Retinal pigment epithelial cell (primary cell): Measurements from ENCODE around the gene ZNF318.
"Not testable (repeated sequence)": the region's sequence is repeated elsewhere in the genome, so short reads cannot be mapped to it uniquely, and the experiment has no call there.

Experiments used
- DNase-seq: peaks from one replicate; pipeline ENCODE4 v3.0.0-alpha.2; 2010; ENCODE audit warnings: low read depth
- H3K4me3 ChIP-seq: 2 replicates; pipeline ENCODE4 v1.5.1; 2011; ENCODE audit warnings: mild to moderate bottlenecking, low read length, control low read depth, moderate library complexity
- TF ChIP-seq, protein P1 (sequence below): conservative IDR thresholded peaks from 2 replicates; pipeline ENCODE4 v1.5.1; 2011; ENCODE audit warnings: low read depth, low read length, control low read depth, inconsistent platforms

The ZNF318 gene

DNA sequence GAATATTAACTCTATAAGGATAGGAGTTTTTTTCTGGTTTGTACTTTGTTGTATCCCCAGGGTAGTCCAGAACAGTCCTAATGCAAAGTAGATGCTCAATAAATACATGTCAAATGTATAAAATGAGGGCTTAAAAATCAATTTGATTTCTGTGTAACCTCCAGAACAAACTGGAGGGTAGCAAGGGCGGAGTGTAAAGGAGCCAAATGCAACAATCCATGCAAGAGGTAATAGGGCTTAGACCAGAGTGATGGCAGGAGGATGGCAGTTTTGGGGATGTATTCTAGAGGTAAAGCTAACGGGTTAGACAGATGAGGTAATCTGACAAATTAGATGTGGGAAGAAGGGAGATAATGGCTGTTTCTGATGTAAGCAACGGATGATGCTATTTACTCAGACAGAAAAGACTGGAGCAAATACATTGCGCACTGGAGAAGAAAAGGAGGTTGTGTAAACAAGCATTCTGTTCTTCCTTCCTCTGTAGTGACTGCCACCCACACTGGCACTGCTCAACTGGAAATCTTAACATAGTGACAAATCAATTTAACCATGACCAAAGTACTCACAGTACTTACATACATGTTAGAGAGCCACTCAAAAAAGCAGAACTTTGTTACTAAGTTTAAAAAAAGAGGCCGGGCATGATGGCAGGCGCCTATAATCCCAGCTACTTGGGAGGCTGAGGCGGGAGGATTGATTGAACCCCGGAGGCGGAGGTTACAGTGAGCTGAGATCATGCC, 2.0 kb downstream of the ZNF318 start:
- no peak for DNase-seq
- H3K4me3 ChIP-seq, result no peak overlapping the region

DNA sequence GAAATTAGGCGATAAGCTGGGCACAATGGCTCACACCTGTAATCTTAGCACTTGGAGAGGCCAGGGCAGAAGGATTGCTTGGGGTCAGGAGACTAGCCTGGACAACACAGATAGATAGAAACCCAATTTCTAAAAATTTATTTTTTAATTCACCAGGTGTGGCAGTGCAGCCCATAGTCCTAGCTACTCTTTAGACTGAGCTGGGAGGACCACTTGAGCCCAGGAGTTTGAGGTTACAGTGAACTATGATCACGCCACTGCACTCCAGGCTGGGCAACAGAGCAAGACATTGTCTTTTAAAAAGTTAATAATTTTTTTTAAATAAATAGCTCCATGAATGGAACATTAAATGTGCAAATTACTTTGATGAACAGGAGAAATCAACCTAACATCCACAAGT, 8.2 kb downstream of the ZNF318 start:
- TF ChIP-seq, protein P1, sequence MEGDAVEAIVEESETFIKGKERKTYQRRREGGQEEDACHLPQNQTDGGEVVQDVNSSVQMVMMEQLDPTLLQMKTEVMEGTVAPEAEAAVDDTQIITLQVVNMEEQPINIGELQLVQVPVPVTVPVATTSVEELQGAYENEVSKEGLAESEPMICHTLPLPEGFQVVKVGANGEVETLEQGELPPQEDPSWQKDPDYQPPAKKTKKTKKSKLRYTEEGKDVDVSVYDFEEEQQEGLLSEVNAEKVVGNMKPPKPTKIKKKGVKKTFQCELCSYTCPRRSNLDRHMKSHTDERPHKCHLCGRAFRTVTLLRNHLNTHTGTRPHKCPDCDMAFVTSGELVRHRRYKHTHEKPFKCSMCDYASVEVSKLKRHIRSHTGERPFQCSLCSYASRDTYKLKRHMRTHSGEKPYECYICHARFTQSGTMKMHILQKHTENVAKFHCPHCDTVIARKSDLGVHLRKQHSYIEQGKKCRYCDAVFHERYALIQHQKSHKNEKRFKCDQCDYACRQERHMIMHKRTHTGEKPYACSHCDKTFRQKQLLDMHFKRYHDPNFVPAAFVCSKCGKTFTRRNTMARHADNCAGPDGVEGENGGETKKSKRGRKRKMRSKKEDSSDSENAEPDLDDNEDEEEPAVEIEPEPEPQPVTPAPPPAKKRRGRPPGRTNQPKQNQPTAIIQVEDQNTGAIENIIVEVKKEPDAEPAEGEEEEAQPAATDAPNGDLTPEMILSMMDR, result no peak
- H3K4me3 ChIP-seq, result no peak overlapping the region
- DNase-seq, result no peak

More for the DNA sequence above, 2.0 kb downstream of the ZNF318 start:
- TF ChIP-seq, protein P1, result no peak

DNA sequence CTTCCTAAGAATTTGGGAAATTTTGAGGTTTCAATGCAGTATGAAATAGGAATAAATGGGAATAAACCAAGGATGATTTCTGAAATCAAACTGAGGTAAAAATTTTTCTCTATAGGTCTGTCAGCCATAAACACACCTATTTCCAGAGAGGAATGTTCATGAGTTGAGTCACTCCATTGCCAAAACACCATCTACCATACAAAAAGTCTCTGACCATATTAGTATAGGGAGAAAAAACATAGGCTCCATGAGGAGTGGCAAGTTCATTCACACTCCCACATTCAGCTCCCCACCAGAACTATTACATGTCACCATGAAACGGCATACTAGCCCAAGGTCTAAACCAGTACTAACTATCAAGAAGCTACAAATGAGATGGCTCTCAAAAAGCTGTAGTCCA, 9.6 kb downstream of the ZNF318 start:
- TF ChIP-seq, protein P1, result no peak
- DNase-seq, result no peak
- no peak overlapping the region for H3K4me3 ChIP-seq

DNA sequence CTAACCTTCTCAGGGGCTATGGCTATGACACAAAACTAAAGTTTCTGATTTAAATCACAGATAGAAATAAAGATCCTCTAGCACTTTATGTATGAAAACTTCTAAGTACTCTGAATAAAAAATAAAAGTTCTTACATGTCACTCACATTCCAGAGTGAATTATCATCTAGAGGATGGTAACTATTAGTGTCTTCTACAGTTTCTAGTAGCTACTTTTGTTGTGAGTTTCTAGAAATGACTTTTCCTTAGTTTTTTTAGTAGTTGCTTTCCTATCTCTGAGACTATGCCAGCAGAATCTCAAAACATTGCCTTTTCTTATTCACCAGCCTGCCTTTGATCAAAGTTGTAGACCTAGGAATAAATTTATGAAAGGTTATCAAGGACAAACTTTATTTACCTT, 10.1 kb downstream of the ZNF318 start:
- DNase-seq, result no peak
- no peak overlapping the region for H3K4me3 ChIP-seq
- TF ChIP-seq, protein P1, result no peak

DNA sequence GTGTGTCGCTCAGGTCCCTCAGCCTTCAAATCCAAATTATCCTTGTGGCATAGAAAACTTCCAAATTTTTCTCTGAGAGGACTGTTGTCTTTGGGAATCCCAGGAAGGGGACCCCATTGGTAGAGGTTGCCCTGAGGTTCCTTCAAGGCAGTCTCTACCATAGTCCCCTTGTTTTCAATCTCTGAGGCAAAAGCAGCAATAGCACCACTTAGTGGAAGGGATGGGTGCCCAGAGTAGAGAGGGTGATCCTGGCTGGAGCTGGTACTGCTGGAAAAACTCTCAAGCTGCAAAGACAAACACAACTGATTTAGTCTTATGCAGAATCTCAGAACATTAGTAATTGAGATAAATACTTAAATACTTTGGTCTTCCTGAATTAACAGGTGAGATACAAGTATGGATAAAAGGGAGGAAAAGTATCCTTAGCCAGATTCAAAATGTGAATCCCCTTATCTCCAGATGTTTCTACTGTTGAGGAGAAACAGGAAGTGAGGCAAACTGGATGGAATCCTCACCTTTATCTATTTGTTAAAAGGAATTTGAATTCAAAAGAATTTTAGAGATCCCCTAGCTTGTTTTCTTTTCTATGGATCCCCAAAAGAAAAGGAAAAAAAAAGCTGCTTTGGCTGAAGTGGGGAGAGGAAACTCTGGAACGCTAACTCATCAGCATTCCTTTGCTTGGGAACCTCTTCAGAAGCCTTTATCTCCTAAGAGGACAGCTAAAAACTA, 13.4 kb downstream of the ZNF318 start:
- H3K4me3 ChIP-seq, result no peak overlapping the region
- TF ChIP-seq, protein P1, result peak; percentile 51
- no peak for DNase-seq

DNA sequence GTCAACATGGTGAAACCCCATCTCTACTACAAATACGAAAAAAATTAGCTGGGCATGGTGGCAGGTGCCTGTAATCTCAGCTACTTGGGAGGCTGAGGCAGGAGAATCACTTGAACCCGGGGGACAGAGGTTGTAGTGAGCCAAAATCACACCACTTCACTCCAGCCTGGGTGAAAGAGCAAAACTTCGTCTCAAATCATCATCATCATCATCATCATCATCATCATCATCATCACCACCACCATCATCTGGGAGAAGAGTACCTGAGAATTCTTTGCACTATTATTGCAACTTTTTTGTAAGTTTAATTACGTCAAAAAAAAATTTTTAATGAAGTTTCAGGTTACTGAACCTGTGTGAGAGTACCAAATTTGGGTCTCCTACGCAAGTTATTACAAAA, 17.5 kb downstream of the ZNF318 start:
- DNase-seq, H3K4me3 ChIP-seq: not testable (repeated sequence)

DNA sequence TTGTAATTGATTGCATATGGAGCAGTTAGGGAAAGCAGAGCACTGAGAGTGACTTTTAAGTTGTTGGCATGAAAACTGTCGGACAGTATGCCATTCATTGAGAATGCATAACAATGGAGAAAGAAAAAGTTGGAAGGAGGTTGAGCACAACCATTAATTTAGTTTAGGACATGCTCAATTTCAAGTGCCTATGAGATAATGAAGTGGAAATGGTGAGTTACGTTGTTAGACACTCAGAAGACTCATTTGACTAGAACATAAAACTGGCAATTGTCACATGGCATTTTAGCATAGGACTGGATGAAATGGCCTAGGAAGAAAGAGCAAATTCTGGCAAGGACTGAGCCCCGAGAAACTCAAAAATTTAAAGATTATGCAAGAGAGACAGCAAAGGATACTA, 22.0 kb downstream of the ZNF318 start:
- DNase-seq, result no peak
- H3K4me3 ChIP-seq, result no peak overlapping the region
- TF ChIP-seq, protein P1, result no peak
